Stimulated activated naive CD4-positive, alpha-beta T cell treated with Interleukin-2 at 50 U/mL for 16 hours (primary cell): ENCODE results near the gene RPRD1B.

Experiments used
- DNase-seq: peaks from one replicate; lab custom pipeline; 2025; lab: John Stamatoyannopoulos, UW

Gene RPRD1B

DNA sequence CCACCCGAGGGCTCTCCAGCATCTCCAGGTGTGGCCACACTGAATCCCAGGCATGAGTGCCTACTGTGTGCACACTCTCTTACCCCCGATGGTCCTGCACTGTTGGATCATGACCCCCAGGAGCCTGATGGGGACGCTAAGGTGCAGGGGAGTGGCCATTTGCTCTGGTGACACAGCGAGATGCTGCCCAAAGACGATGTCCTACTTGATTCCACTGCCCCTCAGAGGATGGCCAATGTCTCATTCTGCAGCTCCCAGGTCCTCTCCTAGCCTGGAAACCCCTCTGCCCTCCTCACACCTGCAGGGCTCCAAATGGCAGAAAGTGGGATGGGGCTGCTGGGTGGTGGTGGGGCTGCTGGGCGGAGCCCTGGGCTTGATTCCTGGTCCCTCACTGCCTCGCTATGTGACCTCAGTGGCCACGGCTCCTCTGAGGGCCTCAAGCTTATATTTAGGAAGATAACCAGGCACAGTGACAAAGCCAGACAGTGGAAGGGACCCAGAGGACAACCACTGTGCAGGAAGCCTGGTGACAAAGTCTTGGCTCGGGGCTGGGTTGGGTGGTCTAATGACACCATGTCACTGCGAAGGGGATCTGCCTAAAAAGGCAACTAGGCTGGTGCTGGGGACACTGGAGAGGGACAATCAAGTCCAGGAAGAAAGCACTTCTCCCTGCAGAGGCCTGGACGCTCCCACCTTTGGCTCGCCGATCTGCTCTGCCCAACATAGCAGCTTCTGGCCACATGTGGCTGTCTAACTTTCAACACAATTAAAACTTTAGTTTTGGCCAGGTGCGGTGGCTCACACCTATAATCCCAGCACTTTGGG is 103.1 kb downstream of the RPRD1B start:
- DNase-seq: no peak

- DNase-seq: no peak
Measured at GRCh38 chr20:38137441-38138037, 104.0 kb downstream of the RPRD1B start.

DNA sequence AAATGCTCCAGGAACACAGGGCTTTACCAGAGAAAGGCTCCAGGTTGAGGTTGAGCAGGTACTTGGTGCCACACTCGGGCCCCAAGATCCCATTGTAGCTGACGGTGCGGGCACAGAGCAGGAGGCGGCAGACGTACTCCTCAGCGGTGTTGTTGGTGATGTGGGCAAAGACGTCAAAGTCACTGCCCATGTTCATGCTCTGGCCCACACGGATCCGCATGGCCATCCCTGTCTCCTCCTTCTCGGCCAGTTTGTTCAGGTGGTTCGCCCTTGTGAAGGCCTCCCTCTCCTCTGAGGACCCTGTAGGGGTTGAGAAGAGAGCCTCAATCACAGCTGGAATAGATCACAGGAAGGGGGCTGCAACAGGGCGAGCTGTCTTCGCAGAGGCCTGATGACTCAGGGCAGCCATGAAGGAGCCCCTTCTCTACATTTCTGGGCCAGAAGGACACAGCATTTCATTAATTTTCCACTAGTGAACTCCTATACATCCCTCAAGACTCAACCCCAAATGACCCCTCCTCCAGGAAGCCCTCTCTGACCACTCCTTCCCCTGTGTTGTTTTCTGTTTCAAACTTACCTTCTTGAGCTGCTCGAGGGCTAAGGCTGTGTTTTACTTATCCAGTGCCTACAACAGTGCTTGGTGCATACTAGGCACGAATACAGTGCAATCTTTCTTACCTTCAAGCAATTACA is 104.7 kb downstream of the RPRD1B start:
- DNase-seq: no peak

DNA sequence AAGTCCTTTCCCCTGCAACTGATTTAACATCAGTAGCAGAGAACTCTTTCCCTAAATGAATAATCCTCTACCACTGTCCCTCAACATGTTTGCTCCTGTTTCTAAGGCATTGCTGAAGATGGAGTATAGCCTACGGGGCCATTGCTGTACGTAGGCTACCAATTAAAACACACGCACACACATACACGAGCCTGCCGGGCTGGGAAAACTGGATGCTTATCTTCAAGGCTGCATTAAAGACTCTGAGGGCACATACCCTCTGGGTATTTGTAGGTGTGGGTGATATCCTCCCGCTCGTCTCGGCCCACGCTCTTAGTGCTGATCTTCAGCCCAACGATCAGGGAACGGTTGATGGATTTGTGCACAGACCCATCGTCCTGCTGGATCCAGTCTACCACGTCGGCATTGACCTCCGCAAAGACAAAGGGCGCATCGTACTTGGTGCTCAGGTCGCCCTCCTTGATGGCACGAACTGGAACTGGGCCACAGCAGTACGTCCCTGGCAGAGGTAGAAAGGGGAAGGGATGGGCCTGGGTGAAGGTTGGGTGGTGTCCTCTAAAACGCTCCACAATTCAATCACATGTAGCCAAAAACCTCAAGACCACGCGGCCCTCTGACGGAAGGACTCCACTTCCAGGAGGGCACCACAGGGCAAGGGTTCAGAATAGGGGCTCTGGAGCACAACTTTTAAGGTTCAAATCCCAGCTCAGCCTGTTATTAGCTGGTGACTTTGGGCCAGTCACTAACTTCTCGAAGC is 105.8 kb downstream of the RPRD1B start:
- no peak for DNase-seq

DNA sequence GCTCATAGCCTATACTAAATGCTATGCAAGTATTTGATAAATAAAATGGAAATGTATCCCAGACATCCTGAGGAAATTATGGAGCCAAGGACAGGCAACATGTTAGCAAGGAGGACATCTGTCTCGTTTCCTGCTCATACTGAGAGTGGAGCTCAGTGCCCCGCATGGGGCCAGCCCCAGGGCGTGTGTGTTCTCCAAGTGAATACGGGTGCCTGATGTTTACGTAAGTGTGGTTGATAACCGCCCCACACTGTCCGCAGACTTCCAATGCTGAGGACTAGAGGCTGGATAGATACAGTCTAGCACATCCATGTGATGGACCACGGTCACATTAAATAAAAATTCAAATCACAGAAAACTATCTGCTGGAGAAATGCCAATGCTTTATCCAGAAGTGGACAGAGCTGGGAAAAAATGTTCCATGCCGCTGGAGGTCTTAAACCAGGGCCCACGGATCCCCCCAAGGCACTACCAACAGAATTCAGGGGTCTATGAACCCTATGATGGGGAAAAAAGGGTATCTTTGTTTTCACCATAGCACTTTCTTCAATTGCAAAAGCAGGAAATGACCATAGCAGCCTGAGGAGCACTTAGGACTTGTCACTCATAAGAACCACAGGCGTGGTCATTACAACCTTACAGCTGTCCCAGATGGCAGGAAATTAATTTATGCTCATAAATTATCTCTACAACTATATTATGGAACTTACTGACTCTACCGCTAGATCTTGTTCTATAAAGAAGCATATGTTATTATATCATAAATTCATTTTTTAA is 106.6 kb downstream of the RPRD1B start:
- no peak for DNase-seq

DNA sequence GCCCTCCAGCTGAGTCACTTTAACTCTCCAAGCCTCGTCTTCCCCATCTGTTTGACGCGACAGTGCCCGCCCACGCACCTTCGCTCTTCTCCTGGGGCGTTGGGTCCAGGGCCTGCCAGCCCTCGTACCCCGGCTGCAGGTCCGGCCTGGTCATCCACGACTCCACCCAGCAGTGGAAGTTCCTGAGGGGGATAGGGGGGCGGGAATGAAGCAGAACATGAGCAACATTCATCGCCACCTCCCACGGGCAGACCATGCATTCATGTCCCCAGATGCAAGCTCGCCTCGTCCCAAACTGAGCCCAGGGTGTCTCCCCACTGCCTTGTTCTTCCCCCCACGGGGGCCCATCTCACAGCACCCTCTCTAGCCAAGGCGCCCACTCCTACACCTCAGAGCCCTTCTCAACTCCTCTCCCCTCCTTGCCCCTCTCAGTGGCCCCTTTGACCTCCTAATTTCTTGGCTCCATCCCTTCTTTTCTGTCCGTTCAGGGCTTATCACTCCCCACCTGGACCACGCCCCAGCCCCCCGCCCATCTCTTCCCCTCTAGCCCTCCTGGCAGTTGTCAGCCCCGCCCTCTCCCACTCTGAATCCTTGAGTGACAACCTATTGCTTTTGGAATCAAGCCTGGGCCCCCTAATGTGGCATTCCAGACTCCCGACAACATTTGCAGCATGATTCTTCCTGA is 107.8 kb downstream of the RPRD1B start:
- DNase-seq: no peak
